ENCODE results near the gene NCOR1. TPM values are rescaled to one million over a fixed set of nuclear protein-coding genes. Genes with fewer than 3 reads are reported as not detected.

Gene NCOR1
- total RNA-seq, 4 donors from 2014 or later = 120 to 163 (median 134) TPM

DNA sequence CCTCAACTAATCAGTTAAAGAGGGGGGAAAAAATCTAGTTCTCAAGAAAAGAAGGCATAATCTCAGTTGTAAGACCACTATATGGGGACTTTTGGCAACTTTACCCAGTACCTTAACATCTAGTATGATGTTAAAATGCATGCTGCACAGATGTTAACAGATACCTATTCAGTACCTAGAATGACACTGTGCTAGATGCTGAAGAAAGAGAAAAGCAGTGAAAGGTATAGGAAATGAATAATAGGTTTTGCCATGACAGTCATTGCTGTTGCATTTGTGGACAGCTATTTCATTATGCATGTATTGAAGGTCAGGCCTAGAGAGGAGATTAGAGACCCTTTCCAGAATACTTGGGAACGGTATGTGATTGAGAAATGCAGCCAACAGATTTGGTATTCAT, 36.2 kb upstream of the NCOR1 start:
- ATAC-seq (ENCODE audit: low FRiP score) (no peak), DNase-seq (ENCODE audit: low spot score) (no peak)
- TF ChIP-seq, protein P1, sequence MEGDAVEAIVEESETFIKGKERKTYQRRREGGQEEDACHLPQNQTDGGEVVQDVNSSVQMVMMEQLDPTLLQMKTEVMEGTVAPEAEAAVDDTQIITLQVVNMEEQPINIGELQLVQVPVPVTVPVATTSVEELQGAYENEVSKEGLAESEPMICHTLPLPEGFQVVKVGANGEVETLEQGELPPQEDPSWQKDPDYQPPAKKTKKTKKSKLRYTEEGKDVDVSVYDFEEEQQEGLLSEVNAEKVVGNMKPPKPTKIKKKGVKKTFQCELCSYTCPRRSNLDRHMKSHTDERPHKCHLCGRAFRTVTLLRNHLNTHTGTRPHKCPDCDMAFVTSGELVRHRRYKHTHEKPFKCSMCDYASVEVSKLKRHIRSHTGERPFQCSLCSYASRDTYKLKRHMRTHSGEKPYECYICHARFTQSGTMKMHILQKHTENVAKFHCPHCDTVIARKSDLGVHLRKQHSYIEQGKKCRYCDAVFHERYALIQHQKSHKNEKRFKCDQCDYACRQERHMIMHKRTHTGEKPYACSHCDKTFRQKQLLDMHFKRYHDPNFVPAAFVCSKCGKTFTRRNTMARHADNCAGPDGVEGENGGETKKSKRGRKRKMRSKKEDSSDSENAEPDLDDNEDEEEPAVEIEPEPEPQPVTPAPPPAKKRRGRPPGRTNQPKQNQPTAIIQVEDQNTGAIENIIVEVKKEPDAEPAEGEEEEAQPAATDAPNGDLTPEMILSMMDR (IDR thresholded peaks at IDR 0.05) = no peak

DNA sequence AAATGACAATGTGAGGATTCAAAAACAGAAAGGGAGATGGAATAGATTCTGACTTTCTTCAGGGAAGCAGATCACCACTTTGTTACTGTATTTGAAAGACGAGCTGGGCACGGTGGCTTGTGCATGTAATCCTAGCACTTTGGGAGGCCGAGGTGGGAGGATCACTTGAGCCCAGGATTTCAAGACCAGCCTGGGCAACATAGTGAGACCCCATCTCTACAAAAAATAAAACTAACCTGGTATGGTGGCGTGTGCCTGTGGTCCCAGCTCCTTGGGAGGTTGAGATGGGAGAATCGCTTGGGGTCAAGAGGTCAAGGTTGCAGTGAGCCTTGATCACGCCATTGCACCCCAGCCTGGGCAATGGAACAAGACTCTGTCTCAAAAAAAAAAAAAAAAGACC, 35.7 kb upstream of the NCOR1 start:
- TF ChIP-seq, protein P1 (IDR thresholded peaks at IDR 0.05) = no peak
- DNase-seq (ENCODE audit: low spot score) (no peak), ATAC-seq (ENCODE audit: low FRiP score) (no peak)

DNA sequence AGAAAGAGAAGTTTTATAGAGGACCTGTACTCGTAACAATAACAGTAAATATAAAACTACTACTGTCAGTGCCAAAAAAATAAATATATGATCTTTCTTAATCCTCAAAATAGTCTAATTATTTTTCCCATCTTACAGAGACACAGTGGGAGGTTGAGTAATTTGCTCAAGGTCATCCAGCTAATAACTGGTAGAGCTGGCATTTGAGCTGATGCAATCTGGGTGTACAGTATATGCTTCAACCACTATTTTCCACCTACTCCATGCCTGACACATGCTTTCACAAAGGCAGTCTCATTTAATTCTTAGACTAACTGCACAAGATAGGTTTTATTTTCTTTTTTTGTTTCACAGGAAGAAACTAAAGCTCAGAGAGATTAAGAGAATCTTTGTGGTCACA, 35.3 kb upstream of the NCOR1 start:
- DNase-seq (ENCODE audit: low spot score) (no peak), ATAC-seq (ENCODE audit: low FRiP score) (no peak)
- TF ChIP-seq, protein P1 (IDR thresholded peaks at IDR 0.05) = no peak

DNA sequence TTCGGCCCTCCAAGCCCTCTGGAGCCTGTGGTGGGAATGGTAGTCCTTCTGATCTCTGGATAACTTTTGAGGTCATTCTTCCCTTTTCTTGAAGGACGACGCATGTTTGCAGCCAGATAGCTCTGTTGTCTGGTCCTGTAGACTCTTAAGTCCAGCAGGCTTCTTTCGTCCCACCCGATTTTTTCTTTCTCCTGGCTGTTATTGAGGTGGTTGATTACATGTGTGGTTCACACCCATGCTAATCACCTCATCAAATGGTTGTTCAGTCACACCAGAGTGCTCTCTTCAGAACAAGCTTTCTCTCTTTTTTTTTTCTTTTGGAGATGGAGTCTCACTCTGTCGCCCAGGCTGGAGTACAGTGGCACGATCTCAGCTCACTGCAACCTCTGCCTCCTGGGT, 32.3 kb upstream of the NCOR1 start:
- TF ChIP-seq, protein P1 (IDR thresholded peaks at IDR 0.05) = no peak
- no peak for ATAC-seq (ENCODE audit: low FRiP score)

DNA sequence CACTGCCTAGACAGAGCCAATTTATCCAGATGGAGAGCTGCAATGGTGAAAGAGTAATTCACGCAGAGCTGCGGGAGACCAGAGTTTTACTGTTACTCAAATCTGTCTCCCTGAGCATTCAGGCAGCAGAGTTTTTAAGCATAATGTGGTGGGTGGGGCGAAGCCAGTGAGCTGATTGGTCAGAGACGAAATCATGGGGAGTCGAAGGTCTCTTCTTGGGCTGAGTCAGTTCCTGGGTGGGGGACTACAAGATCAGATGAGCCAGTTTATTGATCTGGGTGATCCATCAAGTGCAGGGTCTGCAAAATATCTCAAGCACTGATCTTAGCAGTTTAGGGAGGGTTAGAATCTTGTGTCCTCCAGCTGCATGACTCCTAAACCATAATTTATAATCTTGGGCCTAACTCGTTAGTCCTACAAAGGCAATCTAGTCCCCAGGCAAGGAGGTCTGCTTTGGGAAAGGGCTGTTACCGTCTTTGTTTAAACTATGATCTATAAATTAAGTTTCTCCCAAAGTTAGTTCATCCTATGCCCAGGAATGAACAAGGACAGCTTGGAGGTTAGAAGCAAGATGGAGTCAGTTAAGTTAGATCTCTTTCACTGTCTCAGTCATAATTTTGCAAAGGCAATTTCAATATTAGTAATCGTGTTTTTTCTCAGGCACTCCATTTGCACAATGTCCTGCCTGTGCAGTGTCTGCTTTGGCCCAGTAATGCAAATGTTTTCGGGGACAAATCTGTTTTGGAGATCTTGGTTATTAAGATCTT, 28.6 kb upstream of the NCOR1 start:
- TF ChIP-seq, protein P1 (IDR thresholded peaks at IDR 0.05) = no peak
- DNase-seq (ENCODE audit: low spot score) (no peak), ATAC-seq (ENCODE audit: low FRiP score) (no peak)

More for the DNA sequence above, 32.3 kb upstream of the NCOR1 start:
- no peak for DNase-seq (ENCODE audit: low spot score)

DNA sequence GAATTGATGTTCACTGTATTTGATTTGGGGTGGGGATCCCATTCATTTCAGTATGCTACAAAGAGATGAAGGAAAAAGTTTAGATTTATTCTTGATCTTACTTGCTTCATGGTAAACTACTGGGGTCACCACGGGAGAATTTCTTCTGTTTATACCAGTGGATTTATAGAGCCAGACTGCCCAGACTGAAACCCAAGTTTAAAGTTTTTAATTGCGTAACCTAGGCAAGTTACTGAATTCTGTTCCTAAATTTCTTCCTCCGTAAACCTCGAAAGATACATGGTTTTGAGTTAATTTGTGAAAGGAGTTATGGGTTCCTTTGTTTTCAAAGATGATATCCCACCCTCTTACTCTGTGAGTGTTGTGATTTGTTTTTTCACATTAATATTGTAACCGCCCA, 28.1 kb upstream of the NCOR1 start:
- ATAC-seq (ENCODE audit: low FRiP score) (no peak), DNase-seq (ENCODE audit: low spot score) (no peak)
- TF ChIP-seq, protein P1 (IDR thresholded peaks at IDR 0.05) = no peak

DNA sequence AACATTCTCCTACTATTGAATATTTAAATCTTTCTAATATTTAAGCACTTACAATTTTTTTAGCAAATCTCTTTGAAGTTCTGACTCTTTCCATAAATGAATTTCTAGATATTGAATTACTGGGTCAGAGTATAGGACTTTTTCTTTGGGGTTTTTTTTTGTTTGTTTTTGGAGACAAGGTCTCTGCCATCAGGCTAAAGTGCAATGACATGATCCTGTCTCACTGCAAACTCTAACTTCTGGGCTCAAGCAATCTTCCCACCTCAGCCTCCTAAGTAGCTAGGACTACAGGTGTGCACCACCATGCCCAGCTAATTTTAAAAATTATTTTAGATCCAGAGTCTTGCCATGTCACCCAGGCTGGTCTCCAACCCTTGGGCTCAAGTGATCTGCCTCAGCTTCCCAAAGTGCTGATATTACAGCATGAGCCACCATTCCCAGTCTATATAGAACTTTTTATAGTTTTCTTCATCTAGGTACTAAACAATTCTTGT, 26.6 kb upstream of the NCOR1 start:
- ATAC-seq (ENCODE audit: low FRiP score) (no peak), DNase-seq (ENCODE audit: low spot score) (no peak)
- TF ChIP-seq, protein P1 (IDR thresholded peaks at IDR 0.05) = no peak

All from omental fat pad (tissue), 4 donors.